Ovary (tissue), 3 donors: Measurements from ENCODE around the gene POU6F2.

Experiments used
- EP300 ChIP-seq: sonication (generic); formaldehyde crosslinking; IDR thresholded peaks from one replicate; pipeline ENCODE4 v1.6.1; 2017; ENCODE audit warnings: antibody characterized with exemption
- POLR2A ChIP-seq: fragments of 450-650 bp; IDR thresholded peaks from one replicate; pipeline ENCODE4 v1.6.1; 2017; ENCODE audit warnings: antibody characterized with exemption, mild to moderate bottlenecking, moderate library complexity
- TF ChIP-seq, protein P1 (sequence below), 3 donors: fragments of 450-650 bp in 2 of 3; fragments of 200-600 bp in 1 of 3; IDR thresholded peaks; one replicate each; pipeline versions ENCODE4 v1.5.1 to v1.8.0; 2016 to 2022; ENCODE audit warnings: antibody characterized with exemption in 3 of 3, mild to moderate bottlenecking in 1 of 3
- donor health status: DM: no; HTN: no; CAD: no.

DNA sequence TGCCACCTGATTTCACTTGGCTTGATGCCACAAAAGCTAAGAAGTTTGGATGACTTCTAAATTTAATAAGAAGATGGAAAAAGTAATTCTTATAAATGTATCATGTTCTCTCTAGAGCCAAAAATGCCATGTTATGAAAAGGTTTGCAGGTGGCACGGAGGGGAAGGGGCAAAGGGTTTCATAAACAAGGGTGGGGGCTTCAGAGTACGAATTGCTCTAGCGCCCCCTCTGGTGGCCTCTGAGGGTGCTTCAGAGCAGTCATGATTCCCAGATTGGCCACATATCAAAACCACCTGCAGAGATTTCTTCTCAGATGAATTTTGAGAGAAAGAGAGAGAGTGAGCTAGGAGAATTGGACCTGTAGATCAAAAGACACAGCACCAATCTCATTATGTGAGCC lies 379.9 kb downstream of the POU6F2 start:
- TF ChIP-seq POLR2A (no peak), EP300 (no peak)
- TF ChIP-seq, protein P1, sequence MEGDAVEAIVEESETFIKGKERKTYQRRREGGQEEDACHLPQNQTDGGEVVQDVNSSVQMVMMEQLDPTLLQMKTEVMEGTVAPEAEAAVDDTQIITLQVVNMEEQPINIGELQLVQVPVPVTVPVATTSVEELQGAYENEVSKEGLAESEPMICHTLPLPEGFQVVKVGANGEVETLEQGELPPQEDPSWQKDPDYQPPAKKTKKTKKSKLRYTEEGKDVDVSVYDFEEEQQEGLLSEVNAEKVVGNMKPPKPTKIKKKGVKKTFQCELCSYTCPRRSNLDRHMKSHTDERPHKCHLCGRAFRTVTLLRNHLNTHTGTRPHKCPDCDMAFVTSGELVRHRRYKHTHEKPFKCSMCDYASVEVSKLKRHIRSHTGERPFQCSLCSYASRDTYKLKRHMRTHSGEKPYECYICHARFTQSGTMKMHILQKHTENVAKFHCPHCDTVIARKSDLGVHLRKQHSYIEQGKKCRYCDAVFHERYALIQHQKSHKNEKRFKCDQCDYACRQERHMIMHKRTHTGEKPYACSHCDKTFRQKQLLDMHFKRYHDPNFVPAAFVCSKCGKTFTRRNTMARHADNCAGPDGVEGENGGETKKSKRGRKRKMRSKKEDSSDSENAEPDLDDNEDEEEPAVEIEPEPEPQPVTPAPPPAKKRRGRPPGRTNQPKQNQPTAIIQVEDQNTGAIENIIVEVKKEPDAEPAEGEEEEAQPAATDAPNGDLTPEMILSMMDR (IDR thresholded peaks at IDR 0.05) = no peak
